ENCODE measurements around the gene EMSY.

Gene EMSY

GRCh38 chr11:76600124-76600655 is 155.4 kb downstream of the EMSY start:
- DNase-seq, result no peak

- no peak for DNase-seq
These were observed 156.5 kb downstream of the EMSY start for GRCh38 chr11:76601272-76601671.

- DNase-seq, result no peak
These were observed 156.9 kb downstream of the EMSY start for GRCh38 chr11:76601724-76602123.

- DNase-seq, result no peak
These were observed 157.6 kb downstream of the EMSY start for GRCh38 chr11:76602431-76602861.

All from NCI-H1436 treated with DMSO at 0.1 percent for 48 hours (cell line).